Neural cell (in vitro differentiated cells): ENCODE results near the gene PHF11.

Source experiments
- EP300 ChIP-seq: fragments of 450-650 bp; conservative IDR thresholded peaks from 2 replicates; pipeline ENCODE4 v1.6.1; 2014; ENCODE audit warnings: antibody characterized with exemption, mild to moderate bottlenecking, moderate library complexity; ENCODE audit not compliant: poor library complexity, severe bottlenecking
- EZH2 ChIP-seq: fragments of 200-600, 300-800 bp; shearing (Covaris generic), sonication (generic); IDR thresholded peaks from 2 replicates; pipeline ENCODE4 v1.6.1; 2014; ENCODE audit warnings: antibody characterized with exemption, low read length, borderline replicate concordance, mild to moderate bottlenecking; ENCODE audit not compliant: insufficient read depth, poor library complexity, severe bottlenecking
- MXI1 ChIP-seq: fragments of 450-650 bp; conservative IDR thresholded peaks from 2 replicates; pipeline ENCODE4 v1.6.1; 2014; ENCODE audit warnings: antibody characterized with exemption, mild to moderate bottlenecking; ENCODE audit not compliant: poor library complexity, severe bottlenecking
- POLR2AphosphoS5 ChIP-seq: IDR thresholded peaks from 2 replicates; pipeline ENCODE4 v1.6.1; 2012
- RAD21 ChIP-seq: fragments of 450-650 bp; conservative IDR thresholded peaks from 2 replicates; pipeline ENCODE4 v1.6.1; 2014; ENCODE audit warnings: antibody characterized with exemption, mild to moderate bottlenecking, moderate library complexity
- REST ChIP-seq: IDR thresholded peaks from 2 replicates; pipeline ENCODE4 v1.6.1; 2012; ENCODE audit warnings: borderline replicate concordance
- SMC3 ChIP-seq: fragments of 450-650 bp; conservative IDR thresholded peaks from 2 replicates; pipeline ENCODE4 v1.6.1; 2014; ENCODE audit warnings: antibody characterized with exemption, mild to moderate bottlenecking, moderate library complexity; ENCODE audit not compliant: poor library complexity
- TF ChIP-seq, protein P1 (sequence below): fragments of 450-650 bp; IDR thresholded peaks from 2 replicates; pipeline ENCODE4 v1.5.1; 2014; ENCODE audit warnings: antibody characterized with exemption, mild to moderate bottlenecking, moderate library complexity; ENCODE audit not compliant: poor library complexity, severe bottlenecking

GRCh38 chr13:49476529-49476928, 19.2 kb upstream of the PHF11 start:
- TF ChIP-seq, protein P1, sequence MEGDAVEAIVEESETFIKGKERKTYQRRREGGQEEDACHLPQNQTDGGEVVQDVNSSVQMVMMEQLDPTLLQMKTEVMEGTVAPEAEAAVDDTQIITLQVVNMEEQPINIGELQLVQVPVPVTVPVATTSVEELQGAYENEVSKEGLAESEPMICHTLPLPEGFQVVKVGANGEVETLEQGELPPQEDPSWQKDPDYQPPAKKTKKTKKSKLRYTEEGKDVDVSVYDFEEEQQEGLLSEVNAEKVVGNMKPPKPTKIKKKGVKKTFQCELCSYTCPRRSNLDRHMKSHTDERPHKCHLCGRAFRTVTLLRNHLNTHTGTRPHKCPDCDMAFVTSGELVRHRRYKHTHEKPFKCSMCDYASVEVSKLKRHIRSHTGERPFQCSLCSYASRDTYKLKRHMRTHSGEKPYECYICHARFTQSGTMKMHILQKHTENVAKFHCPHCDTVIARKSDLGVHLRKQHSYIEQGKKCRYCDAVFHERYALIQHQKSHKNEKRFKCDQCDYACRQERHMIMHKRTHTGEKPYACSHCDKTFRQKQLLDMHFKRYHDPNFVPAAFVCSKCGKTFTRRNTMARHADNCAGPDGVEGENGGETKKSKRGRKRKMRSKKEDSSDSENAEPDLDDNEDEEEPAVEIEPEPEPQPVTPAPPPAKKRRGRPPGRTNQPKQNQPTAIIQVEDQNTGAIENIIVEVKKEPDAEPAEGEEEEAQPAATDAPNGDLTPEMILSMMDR: no peak
- TF ChIP-seq POLR2AphosphoS5 (no peak), REST (no peak), EZH2 (no peak), SMC3 (no peak), RAD21 (no peak), MXI1 (no peak), EP300 (no peak)
